Stimulated activated CD8-positive, alpha-beta memory T cell treated with anti-CD3 and anti-CD28 coated beads, Interleukin-7, amount 100 ng/mL, for 1 hour (primary cell): ENCODE measurements around the gene DLD.
"Not testable (repeated sequence)": the region's sequence is repeated elsewhere in the genome, so short reads cannot be mapped to it uniquely, and the experiment has no call there.

Experiments used
- DNase-seq, 2 donors: peaks; one replicate each; pipeline ENCODE4 v3.0.0-alpha.2; 2020; ENCODE audit warnings: low read depth in 2 of 2

Gene DLD

GRCh38 chr7:107917763-107918651 is 27.0 kb downstream of the DLD start:
- no peak for DNase-seq

GRCh38 chr7:107918948-107919347 is 28.0 kb downstream of the DLD start:
- DNase-seq, result no peak

GRCh38 chr7:107920048-107920772 is 29.2 kb downstream of the DLD start:
- DNase-seq, result no peak

- DNase-seq, result not testable (repeated sequence)
Observed at GRCh38 chr7:107921826-107922225, 30.8 kb downstream of the DLD start.

GRCh38 chr7:107922886-107923285 is 31.9 kb downstream of the DLD start:
- no peak for DNase-seq

GRCh38 chr7:107924841-107925504 is 34.0 kb downstream of the DLD start:
- no peak for DNase-seq

- no peak for DNase-seq
Observed at GRCh38 chr7:107926481-107926880, 35.5 kb downstream of the DLD start.

GRCh38 chr7:107931740-107932515 is 40.9 kb downstream of the DLD start:
- DNase-seq, result no peak

- no peak for DNase-seq
Observed at GRCh38 chr7:107932805-107933204, 41.8 kb downstream of the DLD start.

- no peak for DNase-seq
Observed at GRCh38 chr7:107933386-107934013, 42.5 kb downstream of the DLD start.

GRCh38 chr7:107934991-107935770 is 44.2 kb downstream of the DLD start:
- no peak for DNase-seq

GRCh38 chr7:107936312-107936711 is 45.3 kb downstream of the DLD start:
- DNase-seq, result no peak

GRCh38 chr7:107937531-107937930 is 46.5 kb downstream of the DLD start:
- DNase-seq, result no peak

GRCh38 chr7:107938456-107939250 is 47.7 kb downstream of the DLD start:
- no peak for DNase-seq

- no peak for DNase-seq
Observed at GRCh38 chr7:107939573-107940489, 48.8 kb downstream of the DLD start.

- no peak for DNase-seq
Observed at GRCh38 chr7:107940951-107941350, 50.0 kb downstream of the DLD start.

GRCh38 chr7:107943018-107943417 is 52.0 kb downstream of the DLD start:
- DNase-seq, result no peak

- no peak for DNase-seq
Observed at GRCh38 chr7:107944411-107945169, 53.6 kb downstream of the DLD start.
